Measurements from ENCODE around the gene KRTAP12-1. TPM values are rescaled to one million over a fixed set of nuclear protein-coding genes. Genes with fewer than 3 reads are reported as not detected.
A peak's percentile ranks its signal among the peaks of the same experiment; 100 is the strongest.

KRTAP12-1 gene
- total RNA-seq, 1 donor = not detected

DNA sequence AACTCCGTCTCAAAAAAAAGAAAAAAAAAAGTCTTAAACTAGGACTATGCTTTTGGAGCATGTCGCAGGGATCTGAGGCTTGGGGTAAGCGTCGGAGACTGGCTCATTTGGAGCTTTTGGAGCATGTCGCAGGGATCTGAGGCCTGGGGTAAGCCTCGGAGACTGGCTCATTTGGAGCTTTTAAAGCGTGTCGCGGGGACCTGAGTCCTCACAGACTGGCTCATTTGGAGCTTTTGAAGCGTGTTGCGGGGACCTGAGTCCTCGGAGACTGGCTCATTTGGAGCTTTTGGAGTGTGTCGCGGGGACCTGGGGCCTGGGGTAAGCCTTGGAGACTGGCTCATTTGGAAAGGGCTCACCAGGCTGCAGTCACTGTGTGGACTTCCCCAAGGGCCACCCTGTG lies 43.0 kb upstream of the KRTAP12-1 start:
- no peak for DNase-seq (ENCODE audit: insufficient read length, low spot score, missing footprints)
- H3K27ac ChIP-seq (ENCODE audit: low read depth, low read length) = no peak overlapping the region
- H3K27me3 ChIP-seq (ENCODE audit: insufficient read depth, low read length) = peaks cover 25% of the 10 kb centered on the region
- no peak overlapping the region for H3K4me3 ChIP-seq (ENCODE audit: insufficient read depth, low read length)
- no peaks in the 10 kb centered on the region for H3K36me3 ChIP-seq (ENCODE audit: insufficient read depth, low read length)
- H3K9me3 ChIP-seq (ENCODE audit: low read depth, low read length) = no peaks in the 10 kb centered on the region
- no peaks in the 10 kb centered on the region for H3K4me1 ChIP-seq (ENCODE audit: insufficient read depth, low read length)
- H2AFZ ChIP-seq (ENCODE audit: low read length) = no peak overlapping the region
- TF ChIP-seq, protein P1, sequence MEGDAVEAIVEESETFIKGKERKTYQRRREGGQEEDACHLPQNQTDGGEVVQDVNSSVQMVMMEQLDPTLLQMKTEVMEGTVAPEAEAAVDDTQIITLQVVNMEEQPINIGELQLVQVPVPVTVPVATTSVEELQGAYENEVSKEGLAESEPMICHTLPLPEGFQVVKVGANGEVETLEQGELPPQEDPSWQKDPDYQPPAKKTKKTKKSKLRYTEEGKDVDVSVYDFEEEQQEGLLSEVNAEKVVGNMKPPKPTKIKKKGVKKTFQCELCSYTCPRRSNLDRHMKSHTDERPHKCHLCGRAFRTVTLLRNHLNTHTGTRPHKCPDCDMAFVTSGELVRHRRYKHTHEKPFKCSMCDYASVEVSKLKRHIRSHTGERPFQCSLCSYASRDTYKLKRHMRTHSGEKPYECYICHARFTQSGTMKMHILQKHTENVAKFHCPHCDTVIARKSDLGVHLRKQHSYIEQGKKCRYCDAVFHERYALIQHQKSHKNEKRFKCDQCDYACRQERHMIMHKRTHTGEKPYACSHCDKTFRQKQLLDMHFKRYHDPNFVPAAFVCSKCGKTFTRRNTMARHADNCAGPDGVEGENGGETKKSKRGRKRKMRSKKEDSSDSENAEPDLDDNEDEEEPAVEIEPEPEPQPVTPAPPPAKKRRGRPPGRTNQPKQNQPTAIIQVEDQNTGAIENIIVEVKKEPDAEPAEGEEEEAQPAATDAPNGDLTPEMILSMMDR (IDR thresholded peaks at IDR 0.05; ENCODE audit: extremely low read depth, low read depth, low read length) = no peak
- no peak overlapping the region for H3K4me2 ChIP-seq (ENCODE audit: insufficient read depth, low read length)
- H4K20me1 ChIP-seq (ENCODE audit: insufficient read depth, low read length) = no peaks in the 10 kb centered on the region
- H3K79me2 ChIP-seq (ENCODE audit: insufficient read depth, low read length) = no peaks in the 10 kb centered on the region

DNA sequence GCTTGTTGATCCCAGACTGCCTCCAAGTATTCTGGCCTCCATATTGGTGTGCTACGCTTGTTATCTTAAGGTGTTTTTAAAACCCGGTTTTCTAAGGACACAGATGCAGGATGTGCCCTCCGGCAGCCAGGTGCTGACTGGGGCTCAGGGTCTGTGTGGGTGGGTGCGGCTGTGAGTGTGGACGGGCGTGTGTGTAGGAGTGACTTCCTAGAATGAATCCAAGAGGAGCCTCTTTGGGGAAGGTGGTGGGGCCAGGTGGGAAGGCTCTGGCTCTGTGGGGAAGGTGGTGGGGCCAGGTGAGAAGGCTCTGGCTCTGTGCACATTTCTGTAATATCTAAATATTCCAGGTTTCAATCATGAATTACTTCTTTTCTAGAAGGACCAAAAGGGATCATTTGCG lies 42.2 kb upstream of the KRTAP12-1 start:
- no peak for DNase-seq (ENCODE audit: insufficient read length, low spot score, missing footprints)
- Histone ChIP-seq H3K9me3 (ENCODE audit: low read depth, low read length) (no peaks in the 10 kb centered on the region), H2AFZ (ENCODE audit: low read length) (no peak overlapping the region), H3K4me3 (ENCODE audit: insufficient read depth, low read length) (no peak overlapping the region), H3K27ac (ENCODE audit: low read depth, low read length) (no peak overlapping the region), H3K27me3 (ENCODE audit: insufficient read depth, low read length) (peaks cover 25% of the 10 kb centered on the region), H3K4me2 (ENCODE audit: insufficient read depth, low read length) (no peak overlapping the region), H3K79me2 (ENCODE audit: insufficient read depth, low read length) (no peaks in the 10 kb centered on the region), H3K4me1 (ENCODE audit: insufficient read depth, low read length) (no peaks in the 10 kb centered on the region), H3K36me3 (ENCODE audit: insufficient read depth, low read length) (no peaks in the 10 kb centered on the region), H4K20me1 (ENCODE audit: insufficient read depth, low read length) (no peaks in the 10 kb centered on the region)
- TF ChIP-seq, protein P1 (IDR thresholded peaks at IDR 0.05; ENCODE audit: extremely low read depth, low read depth, low read length) = no peak

DNA sequence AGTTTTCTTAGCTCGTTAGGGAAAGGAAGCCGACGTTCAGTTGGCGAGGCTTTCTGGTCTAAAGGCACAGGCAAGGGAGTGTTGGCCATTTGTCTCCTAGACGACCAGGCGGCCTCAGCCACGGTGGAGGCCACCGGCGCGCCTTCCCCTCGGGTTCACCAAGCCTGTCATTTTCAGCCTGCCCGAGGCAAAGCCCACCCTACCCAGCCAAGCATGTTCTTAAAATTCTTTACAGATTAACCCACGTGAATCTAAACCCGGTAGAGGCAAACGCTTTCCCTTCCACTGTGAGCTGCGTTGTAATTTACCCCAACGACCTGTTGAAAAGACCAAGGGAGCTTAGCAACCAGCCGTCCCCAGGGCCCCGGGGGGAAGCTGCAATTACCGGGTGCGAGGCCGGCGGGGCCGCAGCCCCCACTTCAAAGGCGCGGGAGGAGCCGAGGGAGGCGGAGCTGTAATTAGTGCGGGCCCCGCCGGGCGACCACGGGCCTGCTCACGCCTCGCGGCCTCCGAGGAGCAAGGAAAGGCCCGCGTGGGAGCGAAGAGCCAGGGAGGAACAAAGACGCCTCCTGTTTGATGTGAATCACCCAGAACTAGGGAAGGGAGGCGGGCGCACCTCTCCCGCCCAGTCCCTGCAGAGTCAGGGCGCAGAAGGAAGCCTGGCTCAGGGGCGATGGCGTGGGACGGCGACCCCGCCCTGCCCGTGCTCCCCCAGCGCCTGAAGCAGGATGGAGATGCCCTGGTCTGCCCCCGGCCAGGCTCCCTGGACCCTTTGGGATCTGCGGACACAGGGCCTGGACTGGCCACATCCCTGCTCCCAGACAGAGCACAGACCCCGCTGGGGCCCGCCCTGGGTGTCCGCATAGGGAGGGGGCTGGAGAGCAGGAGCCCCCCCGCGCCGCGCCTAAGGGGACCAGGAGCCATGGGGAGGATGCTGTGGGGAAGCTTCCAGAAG lies 41.5 kb upstream of the KRTAP12-1 start:
- no peak overlapping the region for H2AFZ ChIP-seq (ENCODE audit: low read length)
- no peak overlapping the region for H3K4me2 ChIP-seq (ENCODE audit: insufficient read depth, low read length)
- no peak overlapping the region for H3K4me3 ChIP-seq (ENCODE audit: insufficient read depth, low read length)
- no peaks in the 10 kb centered on the region for H4K20me1 ChIP-seq (ENCODE audit: insufficient read depth, low read length)
- H3K79me2 ChIP-seq (ENCODE audit: insufficient read depth, low read length) = no peaks in the 10 kb centered on the region
- no peaks in the 10 kb centered on the region for H3K4me1 ChIP-seq (ENCODE audit: insufficient read depth, low read length)
- no peaks in the 10 kb centered on the region for H3K36me3 ChIP-seq (ENCODE audit: insufficient read depth, low read length)
- H3K27ac ChIP-seq (ENCODE audit: low read depth, low read length) = no peak overlapping the region
- TF ChIP-seq, protein P1 (IDR thresholded peaks at IDR 0.05; ENCODE audit: extremely low read depth, low read depth, low read length) = no peak
- peak; percentile 84 for DNase-seq (ENCODE audit: insufficient read length, low spot score, missing footprints)
- H3K9me3 ChIP-seq (ENCODE audit: low read depth, low read length) = no peaks in the 10 kb centered on the region
- H3K27me3 ChIP-seq (ENCODE audit: insufficient read depth, low read length) = peaks cover 33% of the 10 kb centered on the region

DNA sequence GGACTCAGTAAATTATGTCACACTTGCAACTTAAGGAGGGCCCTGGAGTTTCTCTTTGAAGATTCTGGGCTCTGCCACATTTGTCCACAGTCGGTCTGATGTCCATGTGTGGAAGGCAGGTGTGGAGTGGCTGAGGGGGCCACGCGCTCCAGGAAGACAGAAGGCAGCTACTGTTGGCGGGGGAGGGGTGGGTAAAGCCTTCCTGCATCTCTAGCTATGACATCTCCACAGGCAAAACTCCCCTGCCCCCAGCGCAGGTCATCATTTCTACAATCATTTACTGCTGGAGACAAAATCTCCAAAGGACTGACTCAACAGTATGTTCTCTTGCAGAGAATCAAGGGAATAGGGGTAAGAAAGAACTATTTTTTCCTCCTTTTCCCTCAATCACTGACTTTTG lies 40.8 kb upstream of the KRTAP12-1 start:
- peaks cover 39% of the 10 kb centered on the region for H3K27me3 ChIP-seq (ENCODE audit: insufficient read depth, low read length)
- TF ChIP-seq, protein P1 (IDR thresholded peaks at IDR 0.05; ENCODE audit: extremely low read depth, low read depth, low read length) = no peak
- no peak overlapping the region for H3K27ac ChIP-seq (ENCODE audit: low read depth, low read length)
- H3K4me3 ChIP-seq (ENCODE audit: insufficient read depth, low read length) = no peak overlapping the region
- no peak overlapping the region for H3K4me2 ChIP-seq (ENCODE audit: insufficient read depth, low read length)
- H3K4me1 ChIP-seq (ENCODE audit: insufficient read depth, low read length) = no peaks in the 10 kb centered on the region
- no peaks in the 10 kb centered on the region for H3K9me3 ChIP-seq (ENCODE audit: low read depth, low read length)
- no peaks in the 10 kb centered on the region for H3K79me2 ChIP-seq (ENCODE audit: insufficient read depth, low read length)
- no peaks in the 10 kb centered on the region for H4K20me1 ChIP-seq (ENCODE audit: insufficient read depth, low read length)
- no peak overlapping the region for H2AFZ ChIP-seq (ENCODE audit: low read length)
- DNase-seq (ENCODE audit: insufficient read length, low spot score, missing footprints) = no peak
- H3K36me3 ChIP-seq (ENCODE audit: insufficient read depth, low read length) = no peaks in the 10 kb centered on the region
